Ectodermal cell (in vitro differentiated cells): Measurements from ENCODE around the gene ITGA7.
"Not testable (repeated sequence)": the region's sequence is repeated elsewhere in the genome, so short reads cannot be mapped to it uniquely, and the experiment has no call there.

Experiments used
- H3K27ac ChIP-seq: 2 replicates; pipeline ENCODE4 v1.7.0; 2013; ENCODE audit warnings: mild to moderate bottlenecking, low read depth, low read length; ENCODE audit not compliant: insufficient read depth, poor library complexity, severe bottlenecking
- H3K27me3 ChIP-seq: 2 replicates; pipeline ENCODE4 v1.7.0; 2013; ENCODE audit warnings: mild to moderate bottlenecking, low read length; ENCODE audit not compliant: insufficient read depth, control insufficient read depth, poor library complexity, severe bottlenecking
- H3K36me3 ChIP-seq: one replicate; pipeline ENCODE4 v1.7.0; 2013; ENCODE audit warnings: low read length; ENCODE audit not compliant: control insufficient read depth, insufficient read depth
- H3K4me1 ChIP-seq: one replicate; pipeline ENCODE4 v1.7.0; 2013; ENCODE audit warnings: low read length; ENCODE audit not compliant: control insufficient read depth, insufficient read depth
- H3K4me3 ChIP-seq: 2 replicates; pipeline ENCODE4 v1.7.0; 2013; ENCODE audit warnings: low read depth, low read length, control low read depth; ENCODE audit not compliant: insufficient read depth
- H3K9me3 ChIP-seq: 2 replicates; pipeline ENCODE4 v1.7.0; 2013; ENCODE audit warnings: mild to moderate bottlenecking, low read length, moderate library complexity; ENCODE audit not compliant: control insufficient read depth
- WGBS, 2 experiments: methylation state at CpG; one replicate each; pipeline ENCODE4 v1.1.7; 2013; ENCODE audit warnings: missing lambda C conversion rate in 2 of 2; 5-methylcytosine and 5-hydroxymethylcytosine counted together

ITGA7 gene

GRCh38 chr12:55659486-55660385, 48.0 kb downstream of the ITGA7 start:
- Histone ChIP-seq H3K4me3 (no peak overlapping the region), H3K27ac (no peak overlapping the region), H3K27me3 (no peaks in the 10 kb centered on the region), H3K36me3 (no peaks in the 10 kb centered on the region), H3K9me3 (no peaks in the 10 kb centered on the region), H3K4me1 (no peaks in the 10 kb centered on the region)
- WGBS, 2 experiments: 87 to 89% methylated on average over 9 of the region's 9 CpGs

GRCh38 chr12:55658635-55659391, 48.9 kb downstream of the ITGA7 start:
- Histone ChIP-seq H3K27me3 (no peaks in the 10 kb centered on the region), H3K9me3 (no peaks in the 10 kb centered on the region), H3K27ac (no peak overlapping the region), H3K4me1 (no peaks in the 10 kb centered on the region), H3K36me3 (no peaks in the 10 kb centered on the region), H3K4me3 (no peak overlapping the region)
- 92 to 95% methylated on average over 3 of the region's 3 CpGs for WGBS, 2 experiments

GRCh38 chr12:55658212-55658611, 49.5 kb downstream of the ITGA7 start:
- H3K4me3 ChIP-seq: no peak overlapping the region
- H3K27ac ChIP-seq: no peak overlapping the region
- H3K4me1 ChIP-seq: no peaks in the 10 kb centered on the region
- no peaks in the 10 kb centered on the region for H3K9me3 ChIP-seq
- H3K27me3 ChIP-seq: no peaks in the 10 kb centered on the region
- H3K36me3 ChIP-seq: no peaks in the 10 kb centered on the region
- WGBS, 2 experiments: 89 to 92% methylated on average over 6 of the region's 6 CpGs

GRCh38 chr12:55657212-55657611, 50.5 kb downstream of the ITGA7 start:
- Histone ChIP-seq H3K4me3 (no peak overlapping the region), H3K36me3 (no peaks in the 10 kb centered on the region), H3K27ac (no peak overlapping the region), H3K9me3 (no peaks in the 10 kb centered on the region), H3K27me3 (no peaks in the 10 kb centered on the region), H3K4me1 (no peaks in the 10 kb centered on the region)
- WGBS, 2 experiments: 84 to 90% methylated on average over 3 to 4 of the region's 4 CpGs

- Histone ChIP-seq H3K27me3 (no peaks in the 10 kb centered on the region), H3K27ac (no peak overlapping the region), H3K4me3 (no peak overlapping the region), H3K36me3 (no peaks in the 10 kb centered on the region), H3K4me1 (no peaks in the 10 kb centered on the region), H3K9me3 (no peaks in the 10 kb centered on the region)
- WGBS, 2 experiments: 95% methylated on average over 17 of the region's 17 CpGs
Observed at GRCh38 chr12:55654511-55655214, 53.0 kb downstream of the ITGA7 start.

GRCh38 chr12:55653031-55653430, 54.7 kb downstream of the ITGA7 start:
- no peak overlapping the region for H3K4me3 ChIP-seq
- H3K36me3 ChIP-seq: no peaks in the 10 kb centered on the region
- H3K4me1 ChIP-seq: no peaks in the 10 kb centered on the region
- H3K27me3 ChIP-seq: no peaks in the 10 kb centered on the region
- H3K9me3 ChIP-seq: no peaks in the 10 kb centered on the region
- no peak overlapping the region for H3K27ac ChIP-seq
- 80 to 84% methylated on average over 3 of the region's 3 CpGs for WGBS, 2 experiments

- WGBS, 2 experiments: 100% methylated on average over 3 of the region's 3 CpGs; no CpG with 5 or more reads in 1 of the 2 experiments
- H3K27me3 ChIP-seq: no peaks in the 10 kb centered on the region
- H3K27ac ChIP-seq: no peak overlapping the region
- no peaks in the 10 kb centered on the region for H3K4me1 ChIP-seq
- H3K4me3 ChIP-seq: no peak overlapping the region
- H3K36me3 ChIP-seq: no peaks in the 10 kb centered on the region
- H3K9me3 ChIP-seq: no peaks in the 10 kb centered on the region
Observed at GRCh38 chr12:55652352-55652751, 55.4 kb downstream of the ITGA7 start.

- H3K36me3 ChIP-seq: no peaks in the 10 kb centered on the region
- H3K4me3 ChIP-seq: no peak overlapping the region
- H3K27ac ChIP-seq: no peak overlapping the region
- H3K27me3 ChIP-seq: no peaks in the 10 kb centered on the region
- H3K4me1 ChIP-seq: no peaks in the 10 kb centered on the region
- WGBS, 2 experiments: 81 to 86% methylated on average over 5 of the region's 5 CpGs
- H3K9me3 ChIP-seq: no peaks in the 10 kb centered on the region
Observed at GRCh38 chr12:55651299-55651683, 56.4 kb downstream of the ITGA7 start.

- 73 to 86% methylated on average over 4 of the region's 4 CpGs for WGBS, 2 experiments
- not testable (repeated sequence) for H3K9me3 ChIP-seq, H3K27ac ChIP-seq, H3K4me1 ChIP-seq, H3K36me3 ChIP-seq, H3K27me3 ChIP-seq, H3K4me3 ChIP-seq
Observed at GRCh38 chr12:55650620-55651298, 56.9 kb downstream of the ITGA7 start.
